WI38 (cell line): Measurements from ENCODE around the gene GLB1L2.
"Not testable (repeated sequence)": the region's sequence is repeated elsewhere in the genome, so short reads cannot be mapped to it uniquely, and the experiment has no call there.

ENCODE experiments used
- H3K4me3 ChIP-seq: 2 replicates; pipeline ENCODE4 v1.5.1; 2011; ENCODE audit warnings: low read depth, mild to moderate bottlenecking, control low read depth, low read length
- TF ChIP-seq, protein P1 (sequence below): IDR thresholded peaks from 2 replicates; pipeline ENCODE4 v1.5.1; 2012; ENCODE audit warnings: low read depth, mild to moderate bottlenecking, control low read depth, low read length

The GLB1L2 gene, protein sequence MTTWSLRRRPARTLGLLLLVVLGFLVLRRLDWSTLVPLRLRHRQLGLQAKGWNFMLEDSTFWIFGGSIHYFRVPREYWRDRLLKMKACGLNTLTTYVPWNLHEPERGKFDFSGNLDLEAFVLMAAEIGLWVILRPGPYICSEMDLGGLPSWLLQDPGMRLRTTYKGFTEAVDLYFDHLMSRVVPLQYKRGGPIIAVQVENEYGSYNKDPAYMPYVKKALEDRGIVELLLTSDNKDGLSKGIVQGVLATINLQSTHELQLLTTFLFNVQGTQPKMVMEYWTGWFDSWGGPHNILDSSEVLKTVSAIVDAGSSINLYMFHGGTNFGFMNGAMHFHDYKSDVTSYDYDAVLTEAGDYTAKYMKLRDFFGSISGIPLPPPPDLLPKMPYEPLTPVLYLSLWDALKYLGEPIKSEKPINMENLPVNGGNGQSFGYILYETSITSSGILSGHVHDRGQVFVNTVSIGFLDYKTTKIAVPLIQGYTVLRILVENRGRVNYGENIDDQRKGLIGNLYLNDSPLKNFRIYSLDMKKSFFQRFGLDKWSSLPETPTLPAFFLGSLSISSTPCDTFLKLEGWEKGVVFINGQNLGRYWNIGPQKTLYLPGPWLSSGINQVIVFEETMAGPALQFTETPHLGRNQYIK

DNA sequence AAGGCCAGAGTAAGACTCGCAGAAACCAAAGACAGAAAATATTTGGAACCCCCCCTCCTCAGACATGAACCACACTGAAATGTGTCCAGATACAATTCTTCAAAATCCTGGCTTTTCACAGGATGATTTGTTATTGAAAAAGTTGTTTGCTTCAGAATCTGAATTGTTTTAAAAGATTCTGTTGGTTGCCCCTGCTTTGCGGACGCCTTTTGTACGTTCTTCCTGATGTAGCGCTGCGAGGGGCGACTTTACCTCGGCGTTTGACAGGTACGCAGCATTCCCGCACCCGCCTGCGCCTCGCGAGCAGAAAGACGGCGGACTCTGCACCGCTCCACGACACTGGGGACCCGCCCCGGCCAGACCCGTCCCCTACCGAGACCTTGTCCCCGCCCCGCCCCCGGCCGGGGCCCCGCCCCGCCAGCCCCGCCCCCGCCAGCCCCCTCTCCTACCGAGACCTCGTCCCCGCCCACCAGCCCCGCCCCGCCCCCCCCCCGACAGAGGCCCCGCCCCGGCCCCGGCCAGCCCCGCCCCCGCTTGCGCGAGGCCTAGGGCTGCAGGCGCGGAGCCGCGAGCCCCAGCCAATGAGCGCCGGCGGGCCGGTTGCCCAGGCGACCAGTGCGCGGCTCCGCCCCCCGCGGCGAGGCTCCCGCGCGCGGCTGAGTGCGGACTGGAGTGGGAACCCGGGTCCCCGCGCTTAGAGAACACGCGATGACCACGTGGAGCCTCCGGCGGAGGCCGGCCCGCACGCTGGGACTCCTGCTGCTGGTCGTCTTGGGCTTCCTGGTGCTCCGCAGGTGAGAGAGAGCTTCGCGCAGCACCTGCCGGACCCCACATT lies at the start of gene GLB1L2:
GLB1L2 (plus strand) TSS at position 635 of the 835 bp plus-strand sequence; CDS start at position 709, 74 bp downstream.
- TF ChIP-seq, protein P1, sequence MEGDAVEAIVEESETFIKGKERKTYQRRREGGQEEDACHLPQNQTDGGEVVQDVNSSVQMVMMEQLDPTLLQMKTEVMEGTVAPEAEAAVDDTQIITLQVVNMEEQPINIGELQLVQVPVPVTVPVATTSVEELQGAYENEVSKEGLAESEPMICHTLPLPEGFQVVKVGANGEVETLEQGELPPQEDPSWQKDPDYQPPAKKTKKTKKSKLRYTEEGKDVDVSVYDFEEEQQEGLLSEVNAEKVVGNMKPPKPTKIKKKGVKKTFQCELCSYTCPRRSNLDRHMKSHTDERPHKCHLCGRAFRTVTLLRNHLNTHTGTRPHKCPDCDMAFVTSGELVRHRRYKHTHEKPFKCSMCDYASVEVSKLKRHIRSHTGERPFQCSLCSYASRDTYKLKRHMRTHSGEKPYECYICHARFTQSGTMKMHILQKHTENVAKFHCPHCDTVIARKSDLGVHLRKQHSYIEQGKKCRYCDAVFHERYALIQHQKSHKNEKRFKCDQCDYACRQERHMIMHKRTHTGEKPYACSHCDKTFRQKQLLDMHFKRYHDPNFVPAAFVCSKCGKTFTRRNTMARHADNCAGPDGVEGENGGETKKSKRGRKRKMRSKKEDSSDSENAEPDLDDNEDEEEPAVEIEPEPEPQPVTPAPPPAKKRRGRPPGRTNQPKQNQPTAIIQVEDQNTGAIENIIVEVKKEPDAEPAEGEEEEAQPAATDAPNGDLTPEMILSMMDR, result no peak
- no peak within 1 kb of the TSS for H3K4me3 ChIP-seq

DNA sequence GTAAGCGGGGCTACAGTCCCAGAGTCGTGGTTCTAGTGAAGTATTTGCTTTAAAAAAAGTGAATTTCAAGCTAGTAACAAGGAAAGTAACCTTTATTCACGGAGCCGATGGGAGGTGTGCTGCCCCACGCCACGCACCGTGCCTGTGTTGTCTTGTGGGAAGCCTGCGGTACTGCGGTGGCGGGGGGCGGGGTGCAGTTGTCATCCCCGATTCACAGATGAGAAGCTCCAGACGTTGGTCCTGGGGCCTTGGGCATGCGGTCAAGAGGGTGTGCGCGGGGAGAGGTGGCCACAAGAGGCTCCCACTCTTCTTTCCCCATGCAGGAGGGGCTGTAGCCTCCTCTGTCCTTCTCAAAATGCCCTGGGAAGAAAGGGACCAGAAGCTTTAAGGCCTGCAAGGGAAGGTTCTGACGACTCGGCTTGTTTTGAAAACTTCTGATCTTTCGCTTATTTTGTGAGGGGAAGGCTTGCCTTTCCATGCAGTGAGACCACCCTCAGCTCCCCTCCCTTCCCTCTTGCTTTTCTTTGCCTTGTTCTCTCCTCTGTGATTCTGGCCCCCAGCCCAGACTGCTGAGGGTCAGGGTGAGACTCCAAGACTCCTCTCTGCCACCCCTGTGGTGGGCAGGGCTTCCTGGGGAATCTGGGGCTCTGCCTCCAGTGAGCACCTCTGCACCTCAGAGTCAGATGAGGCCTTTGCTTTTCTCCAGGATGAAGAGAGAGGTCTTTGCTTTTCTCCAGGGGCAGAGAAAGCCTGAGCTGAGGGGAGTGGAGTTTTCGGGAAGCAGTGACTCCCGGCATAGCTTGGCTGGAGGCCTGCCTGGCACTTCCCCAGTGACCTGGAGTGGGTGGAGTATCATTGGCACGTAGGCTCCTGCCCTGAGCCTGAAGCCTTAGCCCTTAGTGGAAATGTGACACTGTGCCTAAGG lies 49.4 kb upstream of the GLB1L2 start:
- no peak overlapping the region for H3K4me3 ChIP-seq
- TF ChIP-seq, protein P1, result no peak

DNA sequence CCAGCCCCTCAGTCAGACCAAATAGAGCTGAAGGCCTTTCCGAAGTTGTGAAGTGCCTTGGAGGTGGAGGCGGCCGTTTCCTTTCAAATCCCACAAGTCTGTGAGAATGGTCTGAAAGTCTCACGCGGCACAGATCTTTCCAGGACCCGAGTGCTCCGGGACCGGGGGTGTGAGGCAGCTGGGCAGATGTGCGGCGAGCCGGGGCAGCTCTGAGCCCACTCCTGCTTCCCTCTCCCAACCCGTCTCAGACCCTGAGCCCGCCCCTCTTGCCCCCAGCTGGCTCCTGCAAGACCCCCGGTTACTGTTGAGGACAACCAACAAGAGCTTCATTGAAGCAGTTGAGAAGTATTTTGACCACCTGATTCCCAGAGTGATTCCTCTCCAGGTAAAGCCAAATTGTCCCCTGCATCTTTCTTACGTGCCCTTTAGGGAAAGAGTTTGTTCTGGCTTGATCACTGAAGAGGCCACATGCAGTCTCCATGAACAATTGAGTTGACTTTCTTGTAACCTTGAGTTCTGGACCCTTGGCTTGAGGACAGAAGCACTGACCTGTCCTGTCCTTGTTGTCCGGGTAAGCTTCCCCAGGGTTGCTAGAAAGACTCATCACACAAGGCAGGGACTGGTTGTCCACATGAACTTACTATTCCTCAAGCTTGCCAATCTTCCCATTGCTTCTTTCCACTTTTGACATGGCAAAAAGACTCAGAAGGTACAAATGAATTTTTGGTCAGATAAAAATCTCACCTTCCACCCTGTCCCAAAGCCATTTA lies 48.1 kb upstream of the GLB1L2 start:
- no peak overlapping the region for H3K4me3 ChIP-seq
- TF ChIP-seq, protein P1, result no peak

DNA sequence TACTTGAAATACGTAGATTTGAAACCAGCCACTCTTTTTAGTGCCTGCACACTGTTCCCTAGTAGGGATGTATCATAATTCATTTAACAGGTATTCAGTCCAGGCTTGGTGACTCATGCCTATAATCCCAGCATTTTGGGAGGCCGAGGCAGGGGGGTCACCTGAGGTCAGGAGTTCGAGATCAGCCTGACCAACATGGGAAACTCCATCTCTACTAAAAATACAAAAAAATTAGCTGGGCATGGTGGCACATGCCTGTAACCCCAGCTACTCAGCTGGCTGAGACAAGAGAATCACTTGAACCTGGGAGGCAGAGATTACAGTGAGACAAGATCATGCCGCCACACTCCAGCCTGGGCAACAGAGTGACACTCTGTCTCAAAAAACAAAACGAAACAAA lies 47.4 kb upstream of the GLB1L2 start:
- not testable (repeated sequence) for H3K4me3 ChIP-seq

DNA sequence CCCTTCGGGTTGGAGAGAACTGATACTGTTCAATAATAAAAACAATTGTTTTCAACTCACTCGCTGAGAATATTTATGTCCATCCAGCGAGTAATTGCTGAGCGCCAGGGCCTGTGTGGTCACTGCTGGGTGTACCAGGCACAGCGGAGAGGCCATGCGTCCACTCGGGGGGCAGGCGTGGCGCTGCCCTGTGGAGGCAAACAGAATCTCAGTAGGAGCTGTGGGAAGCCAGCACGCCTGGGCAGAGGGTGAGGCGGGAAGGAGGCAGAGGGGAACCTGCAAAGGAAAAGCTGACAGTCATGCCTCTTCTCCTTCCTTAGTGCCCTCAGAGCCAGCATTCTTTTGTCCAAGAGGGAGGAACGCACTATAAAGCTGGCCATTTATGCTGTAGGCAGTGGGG lies 44.2 kb upstream of the GLB1L2 start:
- TF ChIP-seq, protein P1, result no peak
- H3K4me3 ChIP-seq, result no peak overlapping the region

DNA sequence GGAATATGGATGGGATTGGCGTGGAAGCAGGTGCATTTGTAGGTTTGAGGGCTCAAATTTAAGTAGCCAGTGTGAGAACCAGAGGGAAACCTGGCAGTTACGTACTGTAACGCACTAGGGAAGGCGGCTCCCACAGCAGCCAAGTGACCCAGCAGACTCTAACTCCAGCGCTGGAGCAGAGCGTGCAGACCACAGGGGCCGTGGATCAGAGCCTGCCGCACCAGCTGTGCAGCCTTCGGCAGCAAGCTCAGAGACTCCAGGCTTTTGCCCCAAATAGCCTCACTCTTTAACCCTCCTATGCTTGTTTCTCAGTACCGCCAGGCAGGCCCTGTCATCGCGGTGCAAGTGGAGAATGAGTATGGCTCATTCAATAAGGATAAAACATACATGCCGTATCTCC lies 43.3 kb upstream of the GLB1L2 start:
- TF ChIP-seq, protein P1, result no peak
- no peak overlapping the region for H3K4me3 ChIP-seq
